Measurements from ENCODE around the gene KRTAP5-9.

The KRTAP5-9 gene

GRCh38 chr11:71551711-71552110, 3.5 kb downstream of the KRTAP5-9 start:
- no peak for DNase-seq (ENCODE audit: low read depth in 2 of 2)
- TF ChIP-seq CTCF (IDR thresholded peaks at IDR 0.05; ENCODE audit: low read depth, low read length), result no peak
- no peak overlapping the region for H3K4me3 ChIP-seq (replicated peaks in 1 of 2; ENCODE audit: low read depth in 2 of 2, low read length in 2 of 2)

GRCh38 chr11:71554996-71555395, 6.8 kb downstream of the KRTAP5-9 start:
- no peak overlapping the region for H3K4me3 ChIP-seq (replicated peaks in 1 of 2; ENCODE audit: low read depth in 2 of 2, low read length in 2 of 2)
- no peak for DNase-seq (ENCODE audit: low read depth in 2 of 2)
- TF ChIP-seq CTCF (IDR thresholded peaks at IDR 0.05; ENCODE audit: low read depth, low read length), result no peak

- TF ChIP-seq CTCF (IDR thresholded peaks at IDR 0.05; ENCODE audit: low read depth, low read length), result no peak
- no peak overlapping the region for H3K4me3 ChIP-seq (replicated peaks in 1 of 2; ENCODE audit: low read depth in 2 of 2, low read length in 2 of 2)
- DNase-seq (ENCODE audit: low read depth in 2 of 2), result no peak
Measured at GRCh38 chr11:71555508-71555907, 7.3 kb downstream of the KRTAP5-9 start.

GRCh38 chr11:71556018-71556417, 7.8 kb downstream of the KRTAP5-9 start:
- no peak for TF ChIP-seq CTCF (IDR thresholded peaks at IDR 0.05; ENCODE audit: low read depth, low read length)
- DNase-seq (ENCODE audit: low read depth in 2 of 2), result no peak
- no peak overlapping the region for H3K4me3 ChIP-seq (replicated peaks in 1 of 2; ENCODE audit: low read depth in 2 of 2, low read length in 2 of 2)

- H3K4me3 ChIP-seq (replicated peaks in 1 of 2; ENCODE audit: low read depth in 2 of 2, low read length in 2 of 2), result no peak overlapping the region
- no peak for TF ChIP-seq CTCF (IDR thresholded peaks at IDR 0.05; ENCODE audit: low read depth, low read length)
- no peak for DNase-seq (ENCODE audit: low read depth in 2 of 2)
Measured at GRCh38 chr11:71557257-71557656, 9.0 kb downstream of the KRTAP5-9 start.

GRCh38 chr11:71558996-71559395, 10.8 kb downstream of the KRTAP5-9 start:
- DNase-seq (ENCODE audit: low read depth in 2 of 2), result no peak
- no peak overlapping the region for H3K4me3 ChIP-seq (replicated peaks in 1 of 2; ENCODE audit: low read depth in 2 of 2, low read length in 2 of 2)
- TF ChIP-seq CTCF (IDR thresholded peaks at IDR 0.05; ENCODE audit: low read depth, low read length), result no peak

GRCh38 chr11:71562120-71562519, 13.9 kb downstream of the KRTAP5-9 start:
- no peak for TF ChIP-seq CTCF (IDR thresholded peaks at IDR 0.05; ENCODE audit: low read depth, low read length)
- no peak overlapping the region for H3K4me3 ChIP-seq (replicated peaks in 1 of 2; ENCODE audit: low read depth in 2 of 2, low read length in 2 of 2)
- peak in 1 of 2 donors; percentile 44 for DNase-seq (ENCODE audit: low read depth in 2 of 2)
